ENCODE results near the gene HSD3B7.

GRCh38 chr16:30954993-30955392 lies 30.0 kb upstream of the HSD3B7 start:
- no peak for TF ChIP-seq EZH2 (IDR thresholded peaks at IDR 0.05; ENCODE audit: borderline replicate concordance, low read depth, low read length, severe bottlenecking)
- TF ChIP-seq, protein P1, sequence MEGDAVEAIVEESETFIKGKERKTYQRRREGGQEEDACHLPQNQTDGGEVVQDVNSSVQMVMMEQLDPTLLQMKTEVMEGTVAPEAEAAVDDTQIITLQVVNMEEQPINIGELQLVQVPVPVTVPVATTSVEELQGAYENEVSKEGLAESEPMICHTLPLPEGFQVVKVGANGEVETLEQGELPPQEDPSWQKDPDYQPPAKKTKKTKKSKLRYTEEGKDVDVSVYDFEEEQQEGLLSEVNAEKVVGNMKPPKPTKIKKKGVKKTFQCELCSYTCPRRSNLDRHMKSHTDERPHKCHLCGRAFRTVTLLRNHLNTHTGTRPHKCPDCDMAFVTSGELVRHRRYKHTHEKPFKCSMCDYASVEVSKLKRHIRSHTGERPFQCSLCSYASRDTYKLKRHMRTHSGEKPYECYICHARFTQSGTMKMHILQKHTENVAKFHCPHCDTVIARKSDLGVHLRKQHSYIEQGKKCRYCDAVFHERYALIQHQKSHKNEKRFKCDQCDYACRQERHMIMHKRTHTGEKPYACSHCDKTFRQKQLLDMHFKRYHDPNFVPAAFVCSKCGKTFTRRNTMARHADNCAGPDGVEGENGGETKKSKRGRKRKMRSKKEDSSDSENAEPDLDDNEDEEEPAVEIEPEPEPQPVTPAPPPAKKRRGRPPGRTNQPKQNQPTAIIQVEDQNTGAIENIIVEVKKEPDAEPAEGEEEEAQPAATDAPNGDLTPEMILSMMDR (IDR thresholded peaks at IDR 0.05; ENCODE audit: borderline replicate concordance, extremely low read depth, low read length, poor library complexity, severe bottlenecking): no peak
